IMR-90 (cell line): Measurements from ENCODE around the gene RAB9A. TPM values are rescaled to one million over a fixed set of nuclear protein-coding genes. Genes with fewer than 3 reads are reported as not detected.
A peak's percentile ranks its signal among the peaks of the same experiment; 100 is the strongest.

Experiments
- ATAC-seq: fragments of 200-7000 bp; cut with Tn5 transposase; 2 replicates; pipeline ENCODE4 v1.9.1; 2020; ENCODE audit warnings: low read depth, mild to moderate bottlenecking, moderate library complexity
- Bru-seq: library from RNA; stranded (reverse); fragments of 400-500 nt; gene quantifications from one replicate; lab custom pipeline; 2021; lab: Mats Ljungman, UMichigan
- BruChase-seq, 2 experiments: library from RNA; stranded (reverse); fragments of 400-500 nt; gene quantifications; one replicate each; lab custom pipeline; 2021; lab: Mats Ljungman, UMichigan
- BruUV-seq: library from RNA; stranded (reverse); fragments of 400-500 nt; replicated peaks from 2 replicates; lab custom pipeline; 2021; lab: Mats Ljungman, UMichigan
- CTCF ChIA-PET: fragments of 300-600 bp; formaldehyde crosslinking; extraction: SDS; loops from one replicate; lab custom pipeline; 2021; ENCODE audit warnings: antibody characterized with exemption; lab: Yijun Ruan, JAX
- POLR2A ChIA-PET: fragments of 300-600 bp; sonication (Branson Sonifier 250); formaldehyde crosslinking; loops from one replicate; lab custom pipeline; 2022; ENCODE audit warnings: antibody characterized with exemption; ENCODE audit not compliant: unreplicated experiment; lab: Charles Lee
- DNase-seq: peaks from one replicate; pipeline ENCODE4 v3.0.0; 2013
- H2AFZ ChIP-seq: replicated peaks from 2 replicates; pipeline ENCODE3; 2013; ENCODE audit warnings: low read length, mild to moderate bottlenecking; ENCODE audit not compliant: poor library complexity
- H2AK5ac ChIP-seq: 2 replicates; pipeline ENCODE4 v1.6.1; 2013; ENCODE audit warnings: low read depth, low read length, inconsistent platforms
- H2AK9ac ChIP-seq: replicated peaks from 2 replicates; pipeline ENCODE3; 2013; ENCODE audit warnings: mild to moderate bottlenecking, low read depth, low read length, moderate library complexity; ENCODE audit not compliant: poor library complexity
- H2BK120ac ChIP-seq: 2 replicates; pipeline ENCODE4 v1.6.1; 2013; ENCODE audit warnings: low read depth, low read length, inconsistent platforms
- H2BK15ac ChIP-seq: 3 replicates; pipeline ENCODE4 v1.6.1; 2013; ENCODE audit warnings: low read depth, low read length, inconsistent platforms
- H2BK20ac ChIP-seq: 2 replicates; pipeline ENCODE4 v1.6.1; 2013; ENCODE audit warnings: low read depth, mild to moderate bottlenecking, inconsistent platforms, low read length, moderate library complexity
- H2BK5ac ChIP-seq: 2 replicates; pipeline ENCODE4 v1.6.1; 2013; ENCODE audit warnings: mild to moderate bottlenecking, low read depth, low read length, inconsistent platforms; ENCODE audit not compliant: poor library complexity, severe bottlenecking
- H3K14ac ChIP-seq: replicated peaks from 2 replicates; pipeline ENCODE4 v1.6.1; 2013; ENCODE audit warnings: low read depth, low read length, inconsistent platforms
- H3K18ac ChIP-seq: 2 replicates; pipeline ENCODE4 v1.6.1; 2013; ENCODE audit warnings: low read depth, low read length, control low read depth
- H3K23ac ChIP-seq: 2 replicates; pipeline ENCODE4 v1.6.1; 2013; ENCODE audit warnings: low read depth, low read length, inconsistent platforms
- H3K27ac ChIP-seq: 2 replicates; pipeline ENCODE4 v1.5.1; 2013; ENCODE audit warnings: mild to moderate bottlenecking, control low read depth, low read length; ENCODE audit not compliant: insufficient read depth
- H3K27me3 ChIP-seq: 2 replicates; pipeline ENCODE4 v1.6.1; 2013; ENCODE audit warnings: low read length; ENCODE audit not compliant: control insufficient read depth, insufficient read depth
- H3K36me3 ChIP-seq: 2 replicates; pipeline ENCODE4 v1.6.1; 2013; ENCODE audit warnings: low read length, mixed read lengths; ENCODE audit not compliant: control insufficient read depth, insufficient read depth
- H3K4ac ChIP-seq: 2 replicates; pipeline ENCODE4 v1.6.1; 2013; ENCODE audit warnings: low read depth, low read length, inconsistent platforms
- H3K4me1 ChIP-seq: 2 replicates; pipeline ENCODE4 v1.6.1; 2013; ENCODE audit warnings: low read length, mixed read lengths; ENCODE audit not compliant: control insufficient read depth, insufficient read depth
- H3K4me2 ChIP-seq: 2 replicates; pipeline ENCODE4 v1.6.1; 2013; ENCODE audit warnings: low read depth, mild to moderate bottlenecking, control low read depth, low read length, moderate library complexity
- H3K4me3 ChIP-seq: 2 replicates; pipeline ENCODE4 v1.5.1; 2013; ENCODE audit warnings: low read depth, mild to moderate bottlenecking, control low read depth, low read length, moderate library complexity; ENCODE audit not compliant: insufficient read depth
- H3K56ac ChIP-seq: 2 replicates; pipeline ENCODE4 v1.6.1; 2013; ENCODE audit warnings: low read length, inconsistent platforms; ENCODE audit not compliant: insufficient read depth; ENCODE audit errors: extremely low read depth
- H3K79me1 ChIP-seq, 2 experiments: 2 replicates each; pipeline ENCODE4 v1.6.1; 2013; ENCODE audit warnings: low read length in 2 of 2, inconsistent platforms in 1 of 2, low read depth in 1 of 2
- H3K9ac ChIP-seq: 2 replicates; pipeline ENCODE4 v1.6.1; 2013; ENCODE audit warnings: low read depth, low read length, control low read depth
- H3K9me1 ChIP-seq: 2 replicates; pipeline ENCODE4 v1.6.1; 2013; ENCODE audit warnings: low read length, inconsistent platforms; ENCODE audit not compliant: insufficient read depth
- H3K9me3 ChIP-seq: 2 replicates; pipeline ENCODE4 v1.6.1; 2013; ENCODE audit warnings: low read length; ENCODE audit not compliant: control insufficient read depth, insufficient read depth
- H4K20me1 ChIP-seq: 2 replicates; pipeline ENCODE4 v1.6.1; 2013; ENCODE audit warnings: low read length, inconsistent platforms; ENCODE audit not compliant: insufficient read depth
- H4K5ac ChIP-seq: 2 replicates; pipeline ENCODE4 v1.6.1; 2013; ENCODE audit warnings: mild to moderate bottlenecking, low read depth, low read length, control low read depth
- H4K8ac ChIP-seq, 2 experiments: 2 replicates each; pipeline ENCODE4 v1.6.1; 2013; ENCODE audit warnings: low read depth in 2 of 2, low read length in 2 of 2, control low read depth in 1 of 2, inconsistent platforms in 1 of 2
- H4K91ac ChIP-seq: 2 replicates; pipeline ENCODE4 v1.6.1; 2013; ENCODE audit warnings: low read depth, low read length, inconsistent platforms; ENCODE audit not compliant: insufficient read depth
- MAZ ChIP-seq: IDR thresholded peaks from 2 replicates; pipeline ENCODE4 v1.6.1; 2012; ENCODE audit warnings: low read depth, mild to moderate bottlenecking, low read length, improper control_type of control experiment, moderate library complexity, borderline replicate concordance
- MXI1 ChIP-seq: IDR thresholded peaks from 2 replicates; pipeline ENCODE4 v1.6.1; 2012; ENCODE audit warnings: low read depth, mild to moderate bottlenecking, low read length, moderate library complexity, borderline replicate concordance
- POLR2A ChIP-seq: IDR thresholded peaks from 2 replicates; pipeline ENCODE4 v1.6.1; 2012; ENCODE audit warnings: mild to moderate bottlenecking, low read depth, low read length
- WGBS, 2 experiments: methylation state at CpG; one replicate each; pipeline versions ENCODE4 v1.1.5 to v1.1.7; 2013; ENCODE audit warnings: missing lambda C conversion rate in 2 of 2; ENCODE audit not compliant: insufficient read length in 1 of 2; ENCODE audit errors: extremely low coverage in 2 of 2; 5-methylcytosine and 5-hydroxymethylcytosine counted together
- dilution Hi-C: fragments of 300-500 bp; cut with HindIII; formaldehyde crosslinking; loops from one replicate; pipeline ENCODE4 v1.14.3; 2018; ENCODE audit warnings: low sequenced_read_pairs; ENCODE audit not compliant: unreplicated experiment
- in situ Hi-C: fragments of 300-500 bp; cut with MboI; formaldehyde crosslinking; loops from 3 replicates; pipeline ENCODE4 v1.14.3; 2019; ENCODE audit warnings: low sequenced_read_pairs, inconsistent platforms, mixed read lengths
- intact Hi-C: fragments of 100-400 bp; cut with micrococcal nuclease; formaldehyde crosslinking; loops from 2 replicates; pipeline ENCODE4 v1.10.0; 2022
- long read RNA-seq: library from polyadenylated mRNA; unstranded; transcript quantifications from one replicate; pipeline ENCODE4 v2.0.0, GENCODE V29; 2021; ENCODE audit not compliant: unreplicated experiment
- polyA plus RNA-seq, 3 experiments: library from polyadenylated mRNA; depleted of rRNA; stranded (reverse); fragments of >200 nt; gene quantifications; 2 replicates each; pipeline ENCODE4 v1.2.3, GENCODE V29; 2012; ENCODE audit warnings: low replicate concordance in 1 of 3
- total RNA-seq: library from RNA; depleted of rRNA; stranded (reverse); fragments of >200 nt; gene quantifications from 2 replicates; pipeline ENCODE4 v1.2.3, GENCODE V29; 2012; rRNA removed

RAB9A gene, protein sequence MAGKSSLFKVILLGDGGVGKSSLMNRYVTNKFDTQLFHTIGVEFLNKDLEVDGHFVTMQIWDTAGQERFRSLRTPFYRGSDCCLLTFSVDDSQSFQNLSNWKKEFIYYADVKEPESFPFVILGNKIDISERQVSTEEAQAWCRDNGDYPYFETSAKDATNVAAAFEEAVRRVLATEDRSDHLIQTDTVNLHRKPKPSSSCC
- 15.8 and 26.7 TPM in 2 replicates for total RNA-seq
- 15.6 and 22.3 TPM in 2 replicates for polyA plus RNA-seq (2012; rRNA removed)
- polyA plus RNA-seq (2012; cell fraction: cytosol; rRNA removed): 5.8 and 7.9 TPM in 2 replicates
- 2.2 and 12.0 TPM in 2 replicates for polyA plus RNA-seq (2012; cell fraction: nucleus; rRNA removed; ENCODE audit: low replicate concordance)
- percentile 88 among the genes with signal in this experiment for Bru-seq, nascent RNA
- BruChase-seq, experiment 1, labeled RNA remaining after a 6-hour chase: percentile 87 among the genes with signal in this experiment
- percentile 86 among the genes with signal in this experiment for BruChase-seq, experiment 2, labeled RNA remaining after a 2-hour chase
- long read RNA-seq, transcript RAB9A-202 (3 exons, 2,039 nt): major isoform, 20 of 23 reads
- long read RNA-seq, partial matches to known transcripts: 0 of 23 reads
- long read RNA-seq, other reads (novel, unspliced or antisense): 1 of 23 reads

DNA sequence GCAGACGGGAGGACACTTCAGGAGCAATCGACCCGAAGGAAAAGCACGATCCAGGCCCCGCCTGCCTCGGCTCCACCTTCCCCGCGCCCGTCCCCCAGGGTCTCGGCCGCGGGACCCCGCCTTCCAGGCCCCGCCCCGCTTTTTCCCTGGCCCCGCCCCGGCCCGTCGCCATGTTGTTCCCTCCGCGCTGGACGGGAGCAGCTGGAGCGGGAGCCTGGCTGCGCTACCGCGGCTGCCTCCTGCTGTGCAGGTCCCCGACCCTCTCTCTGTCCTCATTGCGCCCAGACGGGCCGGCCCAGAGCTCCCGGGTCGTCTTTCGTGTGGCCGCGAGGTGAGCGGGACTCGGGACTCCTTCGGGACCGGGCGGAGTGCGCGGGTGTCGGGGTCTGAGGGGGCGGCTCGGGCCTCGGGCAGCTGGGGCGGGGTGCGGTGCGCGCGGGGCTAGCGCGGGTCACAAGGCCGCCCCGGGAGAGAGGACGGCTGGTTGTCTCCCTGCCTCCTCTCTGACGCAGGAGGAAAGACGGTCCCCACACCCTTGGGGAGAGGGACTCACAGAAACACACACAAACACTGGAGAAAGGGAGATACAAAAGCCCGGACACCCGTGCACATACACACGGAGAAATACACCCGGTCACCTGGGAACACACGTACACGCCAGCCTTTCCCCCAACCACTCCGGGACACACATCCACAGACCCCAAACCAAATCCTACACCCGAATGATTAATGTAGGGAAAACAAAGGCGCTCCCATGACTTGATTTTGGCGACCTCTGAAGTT, at the start of gene RAB9A:
Gene RAB9A (plus strand): TSS at position 171 of the 783 bp plus-strand sequence. CDS start 19,619 bp downstream, outside the sequence.
- peak within 1 kb of the TSS; percentile 85 for H3K14ac ChIP-seq
- H3K4me3 ChIP-seq: peak within 1 kb of the TSS; percentile 86
- H2AK9ac ChIP-seq: peak within 1 kb of the TSS; percentile 93
- peak within 1 kb of the TSS; percentile 31 for H4K5ac ChIP-seq
- H3K23ac ChIP-seq: peak within 1 kb of the TSS; percentile 77
- H3K27me3 ChIP-seq: peaks cover 6% of the 10 kb centered on the region
- no peaks in the 10 kb centered on the region; the same call in 1 of the 2 replicates for H3K36me3 ChIP-seq
- peak within 1 kb of the TSS; percentile 36; the same call in 1 of the 2 replicates for H2BK120ac ChIP-seq
- 0 out of 2 replicates have a peak, but pooled peaks cover 3% of the 10 kb centered on the region for H3K9me1 ChIP-seq
- ChIA-PET CTCF (interaction anchor here (1.0 kb wide), 1 partner anchor 9 kb away, joined by 3 read pairs; no protein-coding TSS in a partner anchor), POLR2A (interaction anchor here (0.6 kb wide), 1 partner anchor 34 kb away, joined by 3 read pairs; no protein-coding TSS in a partner anchor)
- 0% methylated on average over 11 of the region's 68 CpGs; no CpG with 5 or more reads in 1 of the 2 experiments for WGBS, 2 experiments
- in situ Hi-C loops: no loop called here
- TF ChIP-seq MXI1 (0 out of 2 replicates have a peak, but pooled peaks have one; percentile 11), MAZ (no peak; the same call in 1 of the 2 replicates), POLR2A (peak; percentile 72)
- no TSS peak for BruUV-seq
- peak within 1 kb of the TSS; percentile 83 for H3K4ac ChIP-seq
- H3K4me1 ChIP-seq: peaks cover 5% of the 10 kb centered on the region
- H4K20me1 ChIP-seq: peaks cover 21% of the 10 kb centered on the region; the same call in 1 of the 2 replicates
- peak within 1 kb of the TSS; percentile 83 for H3K9ac ChIP-seq
- peak within 1 kb of the TSS; percentile 31; the same call in 1 of the 2 replicates for H2BK20ac ChIP-seq
- no peak within 1 kb of the TSS for H2BK15ac ChIP-seq
- dilution Hi-C loops: no loop called here
- no peaks in the 10 kb centered on the region for H3K9me3 ChIP-seq
- ATAC-seq (peak; percentile 99), DNase-seq (peak; percentile 68)
- peaks cover 18 to 30% of the 10 kb centered on the region in 2 experiments; a peak in 3 of 4 replicates for H3K79me1 ChIP-seq
- H2AFZ ChIP-seq: peak within 1 kb of the TSS; percentile 96
- H3K56ac ChIP-seq: peak within 1 kb of the TSS; percentile 63
- H2AK5ac ChIP-seq: peak within 1 kb of the TSS; percentile 59
- H3K27ac ChIP-seq: peak within 1 kb of the TSS; percentile 90
- H4K91ac ChIP-seq: peak within 1 kb of the TSS; percentile 60
- peak within 1 kb of the TSS; percentile 73 for H2BK5ac ChIP-seq
- H4K8ac ChIP-seq: peak within 1 kb of the TSS; percentile 29 to 37; a peak in 2 of 4 replicates
- H3K4me2 ChIP-seq: peak within 1 kb of the TSS; percentile 88
- intact Hi-C loops: loop anchor here (2.0 kb wide), 2 partner anchors 30 to 32 kb away; no protein-coding TSS in a partner anchor
- H3K18ac ChIP-seq: peak within 1 kb of the TSS; percentile 59
